SK-N-SH treated with all-trans-retinoic acid at 6 μM for 48 hours (cell line): ENCODE measurements around the gene DAAM2.

ENCODE experiments used
- ATAC-seq: fragments of 200-7000 bp; cut with Tn5 transposase; 3 replicates; pipeline ENCODE4 v1.9.1; 2020; ENCODE audit warnings: mild to moderate bottlenecking, moderate library complexity
- BACH2 ChIP-seq: fragments of 250-450 bp; sonication (Bioruptor Pico); IDR thresholded peaks from 2 replicates; pipeline ENCODE4 v1.9.0; 2021; ENCODE audit warnings: mild to moderate bottlenecking, borderline replicate concordance
- CSDC2 ChIP-seq: fragments of 250-450 bp; sonication (Bioruptor Pico); IDR thresholded peaks from 2 replicates; pipeline ENCODE4 v1.5.0; 2020; ENCODE audit warnings: mild to moderate bottlenecking, moderate library complexity
- GLIS3 ChIP-seq: fragments of 250-450 bp; sonication (Bioruptor Pico); IDR thresholded peaks from 2 replicates; pipeline ENCODE4 v1.5.0; 2020; ENCODE audit warnings: mild to moderate bottlenecking, moderate library complexity
- OSR1 ChIP-seq: fragments of 250-450 bp; sonication (Bioruptor Pico); IDR thresholded peaks from 2 replicates; pipeline ENCODE4 v1.8.0; 2022; ENCODE audit warnings: moderate library complexity, mild to moderate bottlenecking, inconsistent platforms
- SNAI2 ChIP-seq: fragments of 250-450 bp; sonication (Bioruptor Pico); IDR thresholded peaks from 2 replicates; pipeline ENCODE4 v1.5.0; 2020; ENCODE audit warnings: mild to moderate bottlenecking, moderate library complexity
- ZC3H10 ChIP-seq: fragments of 250-450 bp; sonication (Bioruptor Pico); IDR thresholded peaks from 2 replicates; pipeline ENCODE4 v1.5.1; 2021; ENCODE audit warnings: mild to moderate bottlenecking, moderate library complexity
- ZFP30 ChIP-seq: fragments of 450-650 bp; formaldehyde crosslinking; IDR thresholded peaks from 2 replicates; pipeline ENCODE4 v1.5.0; 2022; ENCODE audit warnings: mild to moderate bottlenecking, moderate library complexity
- ZNF70 ChIP-seq: fragments of 450-650 bp; formaldehyde crosslinking; IDR thresholded peaks from 2 replicates; pipeline ENCODE4 v1.5.0; 2020; ENCODE audit warnings: mild to moderate bottlenecking, moderate library complexity
- ZNF8 ChIP-seq: fragments of 450-650 bp; formaldehyde crosslinking; IDR thresholded peaks from 2 replicates; pipeline ENCODE4 v1.5.0; 2020; ENCODE audit warnings: mild to moderate bottlenecking, moderate library complexity
- TF ChIP-seq, protein P1 (sequence below): fragments of 250-450 bp; sonication (Bioruptor Pico); IDR thresholded peaks from 2 replicates; pipeline ENCODE4 v1.5.0; 2020; ENCODE audit warnings: mild to moderate bottlenecking, moderate library complexity
- TF ChIP-seq, protein P2 (sequence below): fragments of 250-450 bp; sonication (Bioruptor Pico); IDR thresholded peaks from 2 replicates; pipeline ENCODE4 v1.8.0; 2021; ENCODE audit warnings: low read depth, mild to moderate bottlenecking, moderate library complexity, borderline replicate concordance
- TF ChIP-seq, protein P3 (sequence below): fragments of 250-450 bp; sonication (Bioruptor Pico); IDR thresholded peaks from 2 replicates; pipeline ENCODE4 v1.8.0; 2020; ENCODE audit warnings: mild to moderate bottlenecking, moderate library complexity, borderline replicate concordance
- TF ChIP-seq, protein P4 (sequence below): fragments of 250-450 bp; sonication (Bioruptor Pico); IDR thresholded peaks from 2 replicates; pipeline ENCODE4 v1.5.1; 2020; ENCODE audit warnings: low read depth, mild to moderate bottlenecking, moderate library complexity

The DAAM2 gene

DNA sequence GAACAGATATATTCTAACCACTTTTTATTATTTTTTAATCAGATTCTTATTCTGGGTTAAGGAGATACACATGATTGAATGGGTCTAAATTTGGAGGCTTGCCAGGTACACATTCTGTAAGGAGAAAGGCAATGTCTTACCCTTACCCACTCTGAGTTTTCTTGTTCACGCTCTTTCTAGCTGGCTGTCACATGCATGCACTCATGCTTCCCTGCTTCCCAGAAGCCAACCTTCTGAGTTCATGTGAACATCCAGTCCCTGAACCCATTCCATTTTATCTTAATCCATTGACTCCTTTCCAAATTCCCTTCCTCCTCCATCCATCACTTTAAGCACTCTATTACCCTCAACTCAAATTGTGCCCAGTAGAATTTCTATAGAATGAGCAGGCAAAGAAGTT lies 159.5 kb downstream of the DAAM2 start:
- TF ChIP-seq ZC3H10 (CRISPR knock-in tag) (no peak), BACH2 (CRISPR knock-in tag) (no peak), CSDC2 (CRISPR knock-in tag) (no peak), ZFP30 (CRISPR knock-in tag) (no peak), GLIS3 (CRISPR knock-in tag) (no peak)
- TF ChIP-seq, protein P1, sequence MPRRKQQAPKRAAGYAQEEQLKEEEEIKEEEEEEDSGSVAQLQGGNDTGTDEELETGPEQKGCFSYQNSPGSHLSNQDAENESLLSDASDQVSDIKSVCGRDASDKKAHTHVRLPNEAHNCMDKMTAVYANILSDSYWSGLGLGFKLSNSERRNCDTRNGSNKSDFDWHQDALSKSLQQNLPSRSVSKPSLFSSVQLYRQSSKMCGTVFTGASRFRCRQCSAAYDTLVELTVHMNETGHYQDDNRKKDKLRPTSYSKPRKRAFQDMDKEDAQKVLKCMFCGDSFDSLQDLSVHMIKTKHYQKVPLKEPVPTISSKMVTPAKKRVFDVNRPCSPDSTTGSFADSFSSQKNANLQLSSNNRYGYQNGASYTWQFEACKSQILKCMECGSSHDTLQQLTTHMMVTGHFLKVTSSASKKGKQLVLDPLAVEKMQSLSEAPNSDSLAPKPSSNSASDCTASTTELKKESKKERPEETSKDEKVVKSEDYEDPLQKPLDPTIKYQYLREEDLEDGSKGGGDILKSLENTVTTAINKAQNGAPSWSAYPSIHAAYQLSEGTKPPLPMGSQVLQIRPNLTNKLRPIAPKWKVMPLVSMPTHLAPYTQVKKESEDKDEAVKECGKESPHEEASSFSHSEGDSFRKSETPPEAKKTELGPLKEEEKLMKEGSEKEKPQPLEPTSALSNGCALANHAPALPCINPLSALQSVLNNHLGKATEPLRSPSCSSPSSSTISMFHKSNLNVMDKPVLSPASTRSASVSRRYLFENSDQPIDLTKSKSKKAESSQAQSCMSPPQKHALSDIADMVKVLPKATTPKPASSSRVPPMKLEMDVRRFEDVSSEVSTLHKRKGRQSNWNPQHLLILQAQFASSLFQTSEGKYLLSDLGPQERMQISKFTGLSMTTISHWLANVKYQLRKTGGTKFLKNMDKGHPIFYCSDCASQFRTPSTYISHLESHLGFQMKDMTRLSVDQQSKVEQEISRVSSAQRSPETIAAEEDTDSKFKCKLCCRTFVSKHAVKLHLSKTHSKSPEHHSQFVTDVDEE (CRISPR knock-in tag) = no peak
- ATAC-seq = no peak

DNA sequence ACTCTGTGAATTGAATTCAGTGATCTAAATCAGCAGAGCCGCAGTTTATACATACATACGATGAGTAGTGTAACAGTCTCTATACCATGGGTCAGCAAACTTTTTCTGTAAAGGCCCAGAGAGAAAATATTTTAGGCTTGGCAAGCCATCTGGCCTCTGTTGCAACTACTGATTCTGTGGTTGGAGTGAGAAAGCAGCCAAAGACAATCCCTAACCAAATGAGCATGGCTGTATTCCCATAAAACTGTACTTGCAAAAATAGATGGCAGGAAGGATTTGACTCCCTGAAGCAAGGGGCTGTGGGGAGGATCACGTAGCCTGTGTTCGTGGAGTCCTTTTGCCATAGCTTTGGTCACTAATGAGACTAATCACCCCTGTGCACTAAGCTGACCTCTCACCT lies 160.0 kb downstream of the DAAM2 start:
- TF ChIP-seq, protein P2, sequence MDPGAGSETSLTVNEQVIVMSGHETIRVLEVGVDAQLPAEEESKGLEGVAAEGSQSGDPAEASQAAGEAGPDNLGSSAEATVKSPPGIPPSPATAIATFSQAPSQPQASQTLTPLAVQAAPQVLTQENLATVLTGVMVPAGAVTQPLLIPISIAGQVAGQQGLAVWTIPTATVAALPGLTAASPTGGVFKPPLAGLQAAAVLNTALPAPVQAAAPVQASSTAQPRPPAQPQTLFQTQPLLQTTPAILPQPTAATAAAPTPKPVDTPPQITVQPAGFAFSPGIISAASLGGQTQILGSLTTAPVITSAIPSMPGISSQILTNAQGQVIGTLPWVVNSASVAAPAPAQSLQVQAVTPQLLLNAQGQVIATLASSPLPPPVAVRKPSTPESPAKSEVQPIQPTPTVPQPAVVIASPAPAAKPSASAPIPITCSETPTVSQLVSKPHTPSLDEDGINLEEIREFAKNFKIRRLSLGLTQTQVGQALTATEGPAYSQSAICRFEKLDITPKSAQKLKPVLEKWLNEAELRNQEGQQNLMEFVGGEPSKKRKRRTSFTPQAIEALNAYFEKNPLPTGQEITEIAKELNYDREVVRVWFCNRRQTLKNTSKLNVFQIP (CRISPR knock-in tag) = no peak
- TF ChIP-seq ZNF8 (CRISPR knock-in tag) = no peak
- ATAC-seq = no peak

DNA sequence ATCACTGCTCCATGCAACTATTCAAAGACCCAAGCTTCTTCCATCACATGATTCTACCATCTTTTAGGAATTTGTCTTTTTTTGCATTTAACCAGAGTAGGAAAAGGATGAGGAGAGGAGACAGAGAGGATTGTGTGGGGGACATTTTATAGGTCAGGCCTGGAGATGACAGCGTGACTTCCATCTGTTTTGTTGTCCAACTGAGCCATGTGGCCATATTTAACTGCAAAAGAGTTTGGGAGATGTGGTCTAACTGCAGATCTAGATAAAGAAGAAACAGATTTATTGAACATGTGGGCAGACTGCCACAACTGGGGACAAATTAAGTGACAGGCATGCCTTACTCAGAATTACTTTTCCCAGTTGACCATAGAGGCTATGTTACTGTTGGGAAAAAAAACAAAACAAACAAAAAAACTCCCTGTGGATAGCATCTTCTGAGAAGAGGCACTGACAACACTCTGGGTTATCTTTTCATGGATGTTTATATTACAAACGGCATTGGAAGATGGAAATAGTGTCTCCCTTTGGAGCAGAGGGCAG lies 161.0 kb downstream of the DAAM2 start:
- ATAC-seq = no peak
- TF ChIP-seq SNAI2 (CRISPR knock-in tag) (no peak), CSDC2 (CRISPR knock-in tag) (no peak), ZNF8 (CRISPR knock-in tag) (no peak), ZFP30 (CRISPR knock-in tag) (no peak), BACH2 (CRISPR knock-in tag) (no peak), OSR1 (CRISPR knock-in tag) (no peak), ZNF70 (CRISPR knock-in tag) (no peak)
- TF ChIP-seq, protein P3, sequence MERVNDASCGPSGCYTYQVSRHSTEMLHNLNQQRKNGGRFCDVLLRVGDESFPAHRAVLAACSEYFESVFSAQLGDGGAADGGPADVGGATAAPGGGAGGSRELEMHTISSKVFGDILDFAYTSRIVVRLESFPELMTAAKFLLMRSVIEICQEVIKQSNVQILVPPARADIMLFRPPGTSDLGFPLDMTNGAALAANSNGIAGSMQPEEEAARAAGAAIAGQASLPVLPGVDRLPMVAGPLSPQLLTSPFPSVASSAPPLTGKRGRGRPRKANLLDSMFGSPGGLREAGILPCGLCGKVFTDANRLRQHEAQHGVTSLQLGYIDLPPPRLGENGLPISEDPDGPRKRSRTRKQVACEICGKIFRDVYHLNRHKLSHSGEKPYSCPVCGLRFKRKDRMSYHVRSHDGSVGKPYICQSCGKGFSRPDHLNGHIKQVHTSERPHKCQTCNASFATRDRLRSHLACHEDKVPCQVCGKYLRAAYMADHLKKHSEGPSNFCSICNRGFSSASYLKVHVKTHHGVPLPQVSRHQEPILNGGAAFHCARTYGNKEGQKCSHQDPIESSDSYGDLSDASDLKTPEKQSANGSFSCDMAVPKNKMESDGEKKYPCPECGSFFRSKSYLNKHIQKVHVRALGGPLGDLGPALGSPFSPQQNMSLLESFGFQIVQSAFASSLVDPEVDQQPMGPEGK (CRISPR knock-in tag) = no peak
- TF ChIP-seq, protein P4, sequence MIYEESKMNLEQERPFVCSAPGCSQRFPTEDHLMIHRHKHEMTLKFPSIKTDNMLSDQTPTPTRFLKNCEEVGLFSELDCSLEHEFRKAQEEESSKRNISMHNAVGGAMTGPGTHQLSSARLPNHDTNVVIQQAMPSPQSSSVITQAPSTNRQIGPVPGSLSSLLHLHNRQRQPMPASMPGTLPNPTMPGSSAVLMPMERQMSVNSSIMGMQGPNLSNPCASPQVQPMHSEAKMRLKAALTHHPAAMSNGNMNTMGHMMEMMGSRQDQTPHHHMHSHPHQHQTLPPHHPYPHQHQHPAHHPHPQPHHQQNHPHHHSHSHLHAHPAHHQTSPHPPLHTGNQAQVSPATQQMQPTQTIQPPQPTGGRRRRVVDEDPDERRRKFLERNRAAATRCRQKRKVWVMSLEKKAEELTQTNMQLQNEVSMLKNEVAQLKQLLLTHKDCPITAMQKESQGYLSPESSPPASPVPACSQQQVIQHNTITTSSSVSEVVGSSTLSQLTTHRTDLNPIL (CRISPR knock-in tag) = no peak
